T-helper 22 cell (primary cell): Measurements from ENCODE around the gene CYP4A22.
"Not testable (repeated sequence)": the region's sequence is repeated elsewhere in the genome, so short reads cannot be mapped to it uniquely, and the experiment has no call there.

Experiments used
- DNase-seq: peaks from one replicate; pipeline ENCODE4 v3.0.0-alpha.2; 2020; ENCODE audit warnings: low read depth

The CYP4A22 gene

DNA sequence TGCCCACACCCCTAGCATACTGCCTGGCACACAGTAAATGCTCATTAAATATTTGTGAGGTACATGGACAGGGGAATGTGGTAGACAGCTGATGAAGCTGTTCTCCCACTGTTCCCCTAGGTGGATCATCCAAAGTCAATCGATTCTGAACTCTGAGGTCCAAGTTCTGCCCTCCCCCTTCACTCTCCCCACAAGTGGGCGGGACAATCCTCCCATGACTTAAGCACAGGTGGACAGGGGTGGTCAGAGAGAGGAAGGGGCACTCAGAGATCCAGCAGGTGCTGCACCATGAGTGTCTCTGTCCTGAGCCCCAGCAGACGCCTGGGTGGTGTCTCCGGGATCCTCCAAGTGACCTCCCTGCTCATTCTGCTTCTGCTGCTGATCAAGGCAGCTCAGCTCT lies at the start of gene CYP4A22:
CYP4A22 (plus strand) TSS at position 244 of the 400 bp plus-strand sequence; CDS start at position 289, 45 bp downstream.
- no peak for DNase-seq

DNA sequence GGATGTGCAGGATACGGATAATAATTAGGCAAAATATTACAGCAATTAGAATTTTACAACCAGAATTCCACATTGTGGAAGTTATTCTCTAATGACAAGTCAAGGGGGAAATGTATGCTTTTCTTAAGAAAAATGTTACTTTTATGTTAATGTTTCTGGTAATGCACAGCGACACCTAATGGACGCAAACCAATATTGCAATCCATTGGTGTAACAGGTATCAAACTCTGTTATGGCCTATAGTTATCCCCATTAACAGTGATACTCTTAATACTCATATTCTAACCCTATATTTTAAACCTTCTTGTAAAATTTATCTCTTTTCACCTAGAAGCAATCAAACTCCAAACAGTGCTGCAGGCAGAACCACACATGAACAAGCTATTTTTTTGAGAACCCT lies 47.9 kb upstream of the CYP4A22 start:
- DNase-seq, result not testable (repeated sequence)

DNA sequence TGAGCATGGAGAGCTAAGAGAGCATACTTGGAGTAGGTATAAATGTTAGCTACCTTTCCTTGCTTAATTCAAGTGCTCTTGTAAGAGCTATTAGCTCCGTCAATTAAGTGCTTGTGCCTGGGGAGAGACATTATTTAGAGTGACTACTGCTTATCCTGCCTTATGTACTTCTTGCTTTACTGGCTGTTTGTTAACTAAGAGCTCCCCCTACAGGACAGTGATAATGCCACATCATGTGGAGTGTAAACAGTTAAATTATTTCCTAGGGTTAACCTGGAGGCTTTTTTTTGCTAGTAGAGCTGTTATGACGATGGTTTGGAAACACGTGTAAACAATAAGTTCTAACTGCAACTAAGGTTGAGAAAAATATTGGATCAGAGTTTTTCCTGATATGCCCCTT lies 45.8 kb upstream of the CYP4A22 start:
- not testable (repeated sequence) for DNase-seq

- DNase-seq, result no peak
These were observed 32.4 kb upstream of the CYP4A22 start for GRCh38 chr1:47104816-47105215.

DNA sequence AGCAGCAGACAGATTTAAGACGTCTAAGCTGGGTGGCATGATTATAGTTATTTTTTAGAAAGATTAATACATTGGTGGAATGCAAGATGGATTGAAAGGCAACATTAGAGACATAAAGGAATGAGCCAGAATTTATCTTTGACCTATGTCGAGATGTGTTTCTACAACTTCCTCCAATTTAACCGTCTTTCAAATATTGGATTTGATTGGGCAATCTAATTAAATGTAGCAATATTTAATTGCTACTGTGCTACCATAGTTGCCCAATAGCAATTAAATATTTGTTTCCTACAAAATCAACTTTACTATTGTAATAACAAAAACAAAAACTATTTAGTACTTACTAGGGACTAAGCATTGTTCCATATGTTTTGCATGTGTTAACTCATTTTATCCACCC lies 30.4 kb upstream of the CYP4A22 start:
- no peak for DNase-seq

DNA sequence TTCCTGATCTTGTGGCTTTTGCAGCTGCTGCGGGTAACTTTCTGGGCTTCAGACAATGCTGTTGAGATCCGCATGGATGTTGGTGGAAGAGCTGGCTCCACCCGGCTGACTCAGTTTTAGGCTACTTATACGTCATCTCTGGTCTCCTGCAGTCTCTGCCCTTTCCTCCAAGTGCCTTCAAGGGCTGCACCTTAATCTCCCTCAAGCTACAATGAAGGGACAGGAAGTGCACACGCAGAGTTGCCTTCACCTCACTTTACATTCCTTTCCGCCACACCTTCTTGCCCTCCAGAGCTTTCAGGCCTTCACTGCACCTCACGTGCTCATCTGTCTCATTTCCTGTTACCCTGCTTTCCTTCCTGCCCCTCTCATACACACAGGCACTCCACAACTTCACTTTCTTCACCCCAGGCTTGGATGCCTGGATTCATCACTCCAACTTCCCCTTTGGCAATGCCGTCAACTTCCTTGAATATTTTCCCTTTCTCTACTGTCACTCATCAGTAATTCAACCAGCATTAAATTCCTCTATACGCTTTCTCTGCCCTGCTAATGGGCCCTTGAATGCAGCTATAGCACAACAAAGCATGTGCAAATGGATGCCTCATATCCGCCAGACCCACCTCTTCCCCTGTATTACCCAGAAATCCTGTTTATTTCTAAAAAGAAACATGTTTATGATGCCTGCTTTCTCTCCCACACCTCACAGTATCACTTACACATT lies 29.2 kb upstream of the CYP4A22 start:
- DNase-seq, result not testable (repeated sequence)

DNA sequence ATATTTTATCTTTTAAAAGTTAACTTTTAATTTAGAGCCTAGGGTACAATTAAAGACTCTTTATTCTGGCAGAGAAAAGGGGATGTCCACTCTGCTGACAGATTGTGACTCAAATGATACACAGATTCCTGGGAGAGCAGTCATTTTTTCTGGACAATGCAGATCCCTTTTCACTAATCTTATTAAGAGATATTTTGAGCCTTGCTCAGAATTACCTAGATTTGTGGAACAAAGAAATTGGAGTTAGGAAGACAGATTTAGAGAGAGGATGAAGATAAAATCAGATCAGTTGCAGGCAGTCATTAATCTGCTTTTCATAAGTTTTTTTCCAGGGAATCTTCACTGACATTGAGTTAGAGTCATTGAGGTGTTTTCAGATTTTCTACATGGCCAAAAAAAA lies 27.8 kb upstream of the CYP4A22 start:
- DNase-seq, result not testable (repeated sequence)

- DNase-seq, result no peak
These were observed 24.1 kb upstream of the CYP4A22 start for GRCh38 chr1:47113178-47113577.

- DNase-seq, result not testable (repeated sequence)
These were observed 16.2 kb upstream of the CYP4A22 start for GRCh38 chr1:47121039-47121438.

- not testable (repeated sequence) for DNase-seq
These were observed 12.4 kb upstream of the CYP4A22 start for GRCh38 chr1:47124834-47125233.

DNA sequence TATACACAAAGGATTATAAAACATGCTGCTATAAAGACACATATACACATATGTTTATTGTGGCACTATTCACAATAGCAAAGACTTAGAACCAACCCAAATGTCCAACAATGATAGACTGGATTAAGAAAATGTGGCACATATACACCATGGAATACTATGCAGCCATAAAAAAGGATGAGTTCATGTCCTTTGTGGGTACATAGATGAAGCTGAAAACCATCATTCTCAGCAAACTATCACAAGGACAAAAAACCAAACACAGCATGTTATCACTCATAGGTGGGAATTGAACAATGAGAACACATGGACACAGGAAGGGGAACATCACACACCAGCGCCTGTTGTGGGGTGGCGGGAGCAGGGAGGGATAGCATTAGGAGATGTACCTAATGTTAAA lies 10.2 kb upstream of the CYP4A22 start:
- DNase-seq, result not testable (repeated sequence)

DNA sequence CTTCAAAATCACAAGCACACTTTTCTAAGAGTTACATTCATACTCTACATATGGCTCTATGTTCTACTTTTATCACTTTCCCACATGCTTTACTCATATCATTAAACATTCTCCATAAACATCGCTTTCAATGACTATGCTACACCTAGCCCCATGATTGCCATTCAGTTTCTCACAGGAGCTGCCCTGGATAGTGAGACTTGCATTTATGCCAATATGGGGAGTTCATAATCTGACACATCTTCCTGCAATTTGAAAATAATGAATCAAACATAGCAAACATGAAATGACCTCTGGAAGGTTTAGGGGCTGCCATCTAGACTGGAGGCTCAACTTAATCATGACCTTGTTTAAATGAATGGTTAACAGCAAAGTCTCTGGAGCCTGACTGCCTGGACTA lies 9.0 kb upstream of the CYP4A22 start:
- no peak for DNase-seq

- not testable (repeated sequence) for DNase-seq
These were observed 8.4 kb upstream of the CYP4A22 start for GRCh38 chr1:47128854-47129253.

DNA sequence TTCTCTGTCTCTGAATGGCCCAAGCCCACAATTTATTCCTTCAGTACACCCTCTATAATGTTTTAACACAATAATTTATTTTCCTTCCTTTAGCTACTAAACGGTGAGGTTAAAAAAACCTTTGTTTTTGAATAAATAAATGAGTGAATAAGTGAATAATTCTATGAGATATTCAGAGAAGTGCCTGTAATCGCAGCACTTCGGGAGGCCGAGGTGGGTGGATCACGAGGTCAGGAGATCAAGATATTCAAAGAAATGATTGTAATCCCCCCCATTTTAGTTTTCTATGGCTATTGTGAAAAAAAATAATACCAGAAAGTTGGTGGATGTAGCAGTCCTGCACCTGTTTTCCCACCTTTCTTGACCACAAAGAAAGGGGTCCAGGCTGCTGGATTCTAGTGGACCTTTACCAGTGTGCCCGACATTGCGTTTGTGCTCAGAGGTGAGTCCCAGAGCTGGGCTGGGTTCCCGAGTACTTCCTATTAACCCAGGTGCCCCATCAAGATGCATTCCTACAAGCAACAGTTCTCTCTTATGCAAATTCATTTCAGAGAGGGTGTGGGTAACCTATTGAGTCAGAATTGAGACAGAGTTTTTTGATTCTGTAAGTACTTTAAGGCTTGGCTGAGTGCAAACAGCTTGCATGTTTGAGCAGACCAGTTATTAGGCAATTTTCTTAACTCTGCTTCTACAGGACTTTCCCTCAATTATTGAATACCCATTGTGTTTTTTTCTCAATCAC lies 7.6 kb upstream of the CYP4A22 start:
- DNase-seq, result not testable (repeated sequence)

DNA sequence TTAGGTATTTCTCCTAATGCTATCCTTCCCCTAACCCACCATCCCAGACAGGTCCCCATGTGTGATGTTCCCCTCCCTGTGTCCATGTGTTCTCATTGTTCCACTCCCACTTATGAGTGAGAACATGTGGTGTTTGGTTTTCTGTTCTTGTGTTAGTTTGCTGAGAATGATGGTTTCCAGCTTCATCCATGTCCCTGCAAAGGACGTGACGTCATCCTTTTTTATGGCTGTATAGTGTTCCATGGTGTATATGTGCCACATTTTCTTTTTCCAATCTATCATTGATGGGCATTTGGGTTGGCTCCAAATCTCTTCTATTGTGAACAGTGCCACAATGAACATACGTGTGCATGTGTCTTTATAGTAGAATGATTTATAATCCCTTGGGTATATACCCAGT lies 4.6 kb upstream of the CYP4A22 start:
- DNase-seq, result not testable (repeated sequence)

DNA sequence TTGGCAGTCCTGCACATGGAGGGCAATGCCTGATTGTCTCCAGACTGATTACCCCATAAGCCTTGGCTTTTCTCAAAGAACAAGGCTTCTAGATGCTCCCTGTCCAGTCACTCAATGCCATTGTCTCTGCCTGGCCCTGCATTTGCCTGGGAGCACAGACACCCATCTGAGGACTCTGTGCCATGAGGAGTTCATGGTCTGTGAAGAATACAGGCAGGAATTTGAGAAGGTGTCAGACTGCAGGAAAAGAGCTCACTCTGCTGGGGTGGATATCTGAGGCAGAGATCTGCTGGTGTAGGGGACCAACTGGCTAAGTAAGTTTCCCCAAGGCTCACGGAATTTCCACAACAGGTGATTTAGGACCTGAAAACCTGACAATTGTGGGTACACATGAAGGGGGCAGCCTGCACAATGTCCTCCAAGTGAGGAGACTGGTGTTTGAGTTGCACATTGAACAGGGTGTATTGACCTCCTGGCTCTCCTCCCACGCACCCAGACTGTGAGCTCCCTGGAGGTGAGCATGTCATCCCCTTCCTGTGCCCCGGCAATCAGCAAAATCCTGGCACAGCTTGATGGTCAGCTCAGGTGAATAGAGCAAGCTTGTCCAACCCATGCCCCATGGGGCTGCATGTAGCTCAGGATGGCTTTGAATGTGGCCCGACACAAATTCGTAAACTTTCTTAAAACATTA lies 829 bp downstream of the CYP4A22 start:
- no peak for DNase-seq

DNA sequence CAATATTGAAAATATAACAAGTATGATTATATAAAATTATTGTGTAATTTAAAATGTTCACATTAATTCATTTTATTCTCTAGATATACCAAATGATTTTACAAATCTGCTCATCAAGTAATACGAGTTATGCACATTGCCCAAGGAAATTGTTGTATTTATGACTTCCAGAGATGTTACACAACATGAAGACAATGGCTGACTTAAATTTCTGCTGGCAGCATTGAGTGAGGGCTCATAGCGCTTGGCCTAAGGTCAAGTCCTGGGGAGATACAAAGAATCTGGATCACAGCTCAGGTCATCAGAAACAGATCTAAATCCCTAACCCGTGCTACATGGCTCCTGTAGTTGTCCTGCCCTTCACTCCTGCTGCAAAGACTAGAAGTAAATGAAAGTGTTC lies 3.1 kb downstream of the CYP4A22 start:
- not testable (repeated sequence) for DNase-seq

DNA sequence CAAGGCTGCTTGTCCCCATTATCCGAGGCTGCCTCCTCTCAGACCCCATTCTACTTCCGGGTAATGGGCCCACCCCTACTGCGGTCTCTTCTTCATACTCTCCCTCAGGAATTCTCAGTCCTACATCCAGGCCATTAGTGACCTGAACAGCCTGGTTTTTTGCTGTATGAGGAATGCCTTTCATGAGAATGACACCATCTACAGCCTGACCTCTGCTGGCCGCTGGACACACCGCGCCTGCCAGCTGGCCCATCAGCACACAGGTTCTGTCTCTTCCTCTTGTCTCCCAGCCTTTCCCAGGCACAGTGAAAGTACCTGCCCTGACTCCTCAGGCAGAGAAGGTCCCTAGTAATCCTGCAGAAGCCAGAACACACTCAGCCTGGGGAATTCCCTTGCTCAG lies 6.4 kb downstream of the CYP4A22 start:
- DNase-seq, result not testable (repeated sequence)

- DNase-seq, result not testable (repeated sequence)
These were observed 9.3 kb downstream of the CYP4A22 start for GRCh38 chr1:47146495-47146894.

DNA sequence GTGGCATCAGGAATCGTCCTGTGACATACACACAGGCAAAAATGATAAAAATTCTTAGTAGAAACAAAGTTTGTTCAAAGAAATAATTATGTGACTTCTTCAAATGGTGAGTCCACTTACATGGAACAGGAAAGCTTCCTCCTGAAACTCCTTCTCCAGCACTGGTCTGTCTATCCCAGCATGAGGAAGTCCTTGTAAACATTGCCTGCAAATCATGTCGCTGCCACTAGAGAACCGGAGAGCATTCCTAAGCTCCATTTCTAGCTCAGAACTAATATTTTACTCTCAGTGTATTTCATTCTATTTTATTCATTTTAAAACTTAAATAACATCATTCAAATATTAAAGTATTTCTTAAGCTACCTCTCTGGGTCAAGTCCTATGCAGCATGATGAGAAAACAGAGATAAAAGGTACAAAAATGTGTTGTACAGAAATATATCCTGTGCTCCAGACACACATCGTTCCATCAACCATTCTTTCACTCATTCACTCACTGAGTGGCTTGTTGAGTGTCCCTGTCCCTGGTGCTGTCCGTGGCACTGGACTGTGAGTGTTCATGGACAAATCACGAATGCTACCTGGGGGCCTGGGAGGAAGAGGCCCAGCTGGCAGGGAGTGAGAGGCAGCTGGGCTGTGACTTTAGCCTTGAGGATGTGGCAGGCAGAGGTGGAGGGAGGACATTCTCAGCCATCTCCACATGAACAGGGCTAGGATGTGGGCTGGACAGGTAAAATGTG lies 10.0 kb downstream of the CYP4A22 start:
- no peak for DNase-seq

GRCh38 chr1:47149162-47149561 lies 11.9 kb downstream of the CYP4A22 start:
- DNase-seq, result not testable (repeated sequence)

GRCh38 chr1:47156457-47156856 lies 19.2 kb downstream of the CYP4A22 start:
- DNase-seq, result not testable (repeated sequence)
